Spleen (tissue), 7 donors: Measurements from ENCODE around the gene SRGAP2B.
"Not testable (repeated sequence)": the region's sequence is repeated elsewhere in the genome, so short reads cannot be mapped to it uniquely, and the experiment has no call there.

ENCODE experiments used
- POLR2A ChIP-seq, 3 donors: fragments of 450-650 bp; IDR thresholded peaks; one replicate each; pipeline ENCODE4 v1.5.1; 2017; ENCODE audit warnings: antibody characterized with exemption in 3 of 3, mild to moderate bottlenecking in 1 of 3
- POLR2AphosphoS5 ChIP-seq, 3 donors: sonication (generic); formaldehyde crosslinking; IDR thresholded peaks; one replicate each; pipeline ENCODE4 v1.5.1; 2017; ENCODE audit warnings: antibody characterized with exemption in 3 of 3
- TF ChIP-seq, protein P1 (sequence below), 11 experiments: fragments of 200-600 bp in 7 of 11; fragments of 450-650 bp in 4 of 11; sonication (generic) in 4 of 11; IDR thresholded peaks in 8 of 11; conservative IDR thresholded peaks in 3 of 11; 1 replicate in 7 of 11; 2 replicates in 4 of 11; pipeline versions ENCODE4 v1.4.0 to v1.8.0; 2016 to 2021; ENCODE audit warnings: antibody characterized with exemption in 11 of 11, inconsistent platforms in 4 of 11, mild to moderate bottlenecking in 1 of 11
- donor health status: DM: no; HTN: no; CAD: no; lungs with moderate emphysema.
- donor health status: DM: no; HTN: no; CAD: no.
- donor health status: DM: no; HTN: no; CAD: no.

- TF ChIP-seq, protein P1, sequence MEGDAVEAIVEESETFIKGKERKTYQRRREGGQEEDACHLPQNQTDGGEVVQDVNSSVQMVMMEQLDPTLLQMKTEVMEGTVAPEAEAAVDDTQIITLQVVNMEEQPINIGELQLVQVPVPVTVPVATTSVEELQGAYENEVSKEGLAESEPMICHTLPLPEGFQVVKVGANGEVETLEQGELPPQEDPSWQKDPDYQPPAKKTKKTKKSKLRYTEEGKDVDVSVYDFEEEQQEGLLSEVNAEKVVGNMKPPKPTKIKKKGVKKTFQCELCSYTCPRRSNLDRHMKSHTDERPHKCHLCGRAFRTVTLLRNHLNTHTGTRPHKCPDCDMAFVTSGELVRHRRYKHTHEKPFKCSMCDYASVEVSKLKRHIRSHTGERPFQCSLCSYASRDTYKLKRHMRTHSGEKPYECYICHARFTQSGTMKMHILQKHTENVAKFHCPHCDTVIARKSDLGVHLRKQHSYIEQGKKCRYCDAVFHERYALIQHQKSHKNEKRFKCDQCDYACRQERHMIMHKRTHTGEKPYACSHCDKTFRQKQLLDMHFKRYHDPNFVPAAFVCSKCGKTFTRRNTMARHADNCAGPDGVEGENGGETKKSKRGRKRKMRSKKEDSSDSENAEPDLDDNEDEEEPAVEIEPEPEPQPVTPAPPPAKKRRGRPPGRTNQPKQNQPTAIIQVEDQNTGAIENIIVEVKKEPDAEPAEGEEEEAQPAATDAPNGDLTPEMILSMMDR (IDR thresholded peaks at IDR 0.05 in 8 of 11, conservative IDR thresholded peaks at IDR 0.05 in 3 of 11), result not testable (repeated sequence)
- not testable (repeated sequence) for TF ChIP-seq POLR2A, POLR2AphosphoS5 (IDR thresholded peaks at IDR 0.05)
Measured at GRCh38 chr1:144990611-144991010, 104.5 kb downstream of the SRGAP2B start.
